Natural killer cell (primary cell): ENCODE data around the gene PIP5K1B. TPM values are rescaled to one million over a fixed set of nuclear protein-coding genes. Genes with fewer than 3 reads are reported as not detected.

Experiments
- ATAC-seq, 3 donors: fragments of 150-1000 bp in 2 of 3; fragments of 200-7000 bp in 1 of 3; cut with Tn5 transposase; 1 replicate in 1 of 3; 2 replicates in 2 of 3; pipeline ENCODE4 v1.10.0; 2021; ENCODE audit warnings: mild to moderate bottlenecking in 2 of 3, moderate library complexity in 2 of 3
- DNase-seq, 2 donors: peaks; one replicate each; pipeline versions ENCODE4 v3.0.0 to v3.0.0-alpha.2; 2013 to 2021; ENCODE audit warnings: mixed read lengths in 1 of 2
- H3K27ac ChIP-seq: one replicate; pipeline ENCODE4 v1.5.1; 2013; ENCODE audit warnings: mild to moderate bottlenecking, low read length
- H3K27me3 ChIP-seq: one replicate; pipeline ENCODE4 v1.6.1; 2013; ENCODE audit warnings: low read length; ENCODE audit not compliant: control insufficient read depth, insufficient read depth
- H3K36me3 ChIP-seq: one replicate; pipeline ENCODE4 v1.6.1; 2013; ENCODE audit warnings: low read length; ENCODE audit not compliant: control insufficient read depth, insufficient read depth
- H3K4me1 ChIP-seq: one replicate; pipeline ENCODE4 v1.6.1; 2013; ENCODE audit warnings: low read length; ENCODE audit not compliant: control insufficient read depth, insufficient read depth
- H3K4me3 ChIP-seq: one replicate; pipeline ENCODE4 v1.5.1; 2013; ENCODE audit warnings: low read length
- H3K9me3 ChIP-seq: one replicate; pipeline ENCODE4 v1.6.1; 2013; ENCODE audit warnings: low read length; ENCODE audit not compliant: control insufficient read depth, insufficient read depth
- H3K27ac Mint-ChIP-seq, 2 donors: one replicate each; pipeline ENCODE4 v1.8.0; 2022; ENCODE audit warnings: mild to moderate bottlenecking in 2 of 2, mixed read lengths in 2 of 2, moderate library complexity in 1 of 2
- H3K27me3 Mint-ChIP-seq, 2 donors: one replicate each; pipeline ENCODE4 v1.8.0; 2022; ENCODE audit warnings: low read depth in 2 of 2, mixed read lengths in 2 of 2
- H3K36me3 Mint-ChIP-seq: one replicate; pipeline ENCODE4 v1.8.0; 2022; ENCODE audit warnings: mixed read lengths
- H3K4me1 Mint-ChIP-seq, 2 donors: one replicate each; pipeline ENCODE4 v1.8.0; 2022; ENCODE audit warnings: mixed read lengths in 2 of 2
- H3K4me3 Mint-ChIP-seq: one replicate; pipeline ENCODE4 v1.8.0; 2022; ENCODE audit warnings: mild to moderate bottlenecking, moderate library complexity, mixed read lengths
- H3K9me3 Mint-ChIP-seq, 2 donors: one replicate each; pipeline ENCODE4 v1.8.0; 2022; ENCODE audit warnings: mixed read lengths in 2 of 2
- WGBS: methylation state at CpG from one replicate; pipeline ENCODE4 v1.1.7; 2013; ENCODE audit warnings: missing lambda C conversion rate; ENCODE audit not compliant: insufficient coverage; 5-methylcytosine and 5-hydroxymethylcytosine counted together
- intact Hi-C: fragments of 100-400 bp; cut with micrococcal nuclease; formaldehyde crosslinking; loops from one replicate; pipeline ENCODE4 v1.14.2; 2022
- total RNA-seq, 4 donors: library from RNA; stranded (reverse); fragments of 120-200 nt in 1 of 4; gene quantifications; one replicate each; pipeline versions ENCODE4 v1.2.3 to v1.2.4, GENCODE V29; 2013 to 2022
- TF ChIP-seq, protein P1 (sequence below): fragments of 200-600 bp; IDR thresholded peaks from one replicate; pipeline ENCODE4 v1.8.0; 2022; ENCODE audit warnings: antibody characterized with exemption

The PIP5K1B gene
- total RNA-seq, 3 donors from 2014 or later (not counting 1 experiment from before 2014, with no cell fraction given), result 0.73 to 3.4 (median 1.3) TPM

DNA sequence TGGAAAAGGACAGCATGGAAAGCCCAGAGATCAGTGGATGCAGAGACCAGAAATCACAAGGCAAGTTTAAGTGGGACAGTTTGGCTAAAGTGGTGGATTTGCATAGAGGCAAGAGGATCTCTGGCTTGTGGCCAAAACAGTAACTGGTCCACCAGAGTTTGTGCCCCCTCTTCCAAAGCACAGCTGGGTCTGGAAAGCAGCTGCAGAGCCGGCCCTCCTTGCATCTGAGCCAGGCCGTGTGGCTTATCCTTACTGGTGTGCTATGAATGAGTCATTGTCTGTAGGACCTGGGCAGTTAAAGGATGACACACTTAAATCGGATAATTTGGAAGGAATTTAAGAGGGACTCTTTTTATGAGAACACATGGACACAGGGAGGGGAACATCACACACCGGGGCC lies 146.6 kb downstream of the PIP5K1B start:
- Histone ChIP-seq H3K27ac (no peak overlapping the region), H3K4me3 (no peak overlapping the region), H3K9me3 (no peaks in the 10 kb centered on the region), H3K36me3 (no peaks in the 10 kb centered on the region), H3K27me3 (no peaks in the 10 kb centered on the region), H3K4me1 (no peaks in the 10 kb centered on the region)
- H3K4me3 Mint-ChIP-seq, result no peak overlapping the region
- H3K9me3 Mint-ChIP-seq, result no peaks in the 10 kb centered on the region
- H3K27me3 Mint-ChIP-seq, result peaks cover 7 to 12% of the 10 kb centered on the region in 2 donors
- H3K4me1 Mint-ChIP-seq, result no peaks in the 10 kb centered on the region
- H3K27ac Mint-ChIP-seq, result no peak overlapping the region
- ATAC-seq (no peak), DNase-seq (no peak)
- no peaks in the 10 kb centered on the region for H3K36me3 Mint-ChIP-seq
- 95% methylated on average over 4 of the region's 4 CpGs for WGBS
- intact Hi-C loops, result no loop called here
- TF ChIP-seq, protein P1, sequence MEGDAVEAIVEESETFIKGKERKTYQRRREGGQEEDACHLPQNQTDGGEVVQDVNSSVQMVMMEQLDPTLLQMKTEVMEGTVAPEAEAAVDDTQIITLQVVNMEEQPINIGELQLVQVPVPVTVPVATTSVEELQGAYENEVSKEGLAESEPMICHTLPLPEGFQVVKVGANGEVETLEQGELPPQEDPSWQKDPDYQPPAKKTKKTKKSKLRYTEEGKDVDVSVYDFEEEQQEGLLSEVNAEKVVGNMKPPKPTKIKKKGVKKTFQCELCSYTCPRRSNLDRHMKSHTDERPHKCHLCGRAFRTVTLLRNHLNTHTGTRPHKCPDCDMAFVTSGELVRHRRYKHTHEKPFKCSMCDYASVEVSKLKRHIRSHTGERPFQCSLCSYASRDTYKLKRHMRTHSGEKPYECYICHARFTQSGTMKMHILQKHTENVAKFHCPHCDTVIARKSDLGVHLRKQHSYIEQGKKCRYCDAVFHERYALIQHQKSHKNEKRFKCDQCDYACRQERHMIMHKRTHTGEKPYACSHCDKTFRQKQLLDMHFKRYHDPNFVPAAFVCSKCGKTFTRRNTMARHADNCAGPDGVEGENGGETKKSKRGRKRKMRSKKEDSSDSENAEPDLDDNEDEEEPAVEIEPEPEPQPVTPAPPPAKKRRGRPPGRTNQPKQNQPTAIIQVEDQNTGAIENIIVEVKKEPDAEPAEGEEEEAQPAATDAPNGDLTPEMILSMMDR, result no peak

DNA sequence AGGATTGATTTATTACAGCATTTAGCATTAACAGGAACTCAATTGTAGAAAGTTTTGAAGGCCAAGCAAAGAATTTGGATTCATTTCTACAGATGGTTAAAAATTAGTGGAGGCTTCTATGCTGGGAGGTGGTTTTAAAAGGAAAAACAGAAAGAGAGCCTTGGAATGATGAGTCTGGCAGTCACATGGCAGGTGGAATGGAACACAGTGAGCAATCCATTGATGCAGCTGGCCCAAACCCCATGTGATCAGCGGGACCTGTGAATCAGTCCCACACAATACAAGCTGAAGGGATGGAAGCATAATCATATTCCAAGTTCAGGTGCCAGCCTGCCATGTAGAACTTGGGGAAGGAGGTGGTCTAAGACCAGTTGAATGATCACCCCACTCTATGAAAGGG lies 147.9 kb downstream of the PIP5K1B start:
- H3K27me3 Mint-ChIP-seq, result peaks cover 7 to 14% of the 10 kb centered on the region in 2 donors
- ATAC-seq, result no peak

DNA sequence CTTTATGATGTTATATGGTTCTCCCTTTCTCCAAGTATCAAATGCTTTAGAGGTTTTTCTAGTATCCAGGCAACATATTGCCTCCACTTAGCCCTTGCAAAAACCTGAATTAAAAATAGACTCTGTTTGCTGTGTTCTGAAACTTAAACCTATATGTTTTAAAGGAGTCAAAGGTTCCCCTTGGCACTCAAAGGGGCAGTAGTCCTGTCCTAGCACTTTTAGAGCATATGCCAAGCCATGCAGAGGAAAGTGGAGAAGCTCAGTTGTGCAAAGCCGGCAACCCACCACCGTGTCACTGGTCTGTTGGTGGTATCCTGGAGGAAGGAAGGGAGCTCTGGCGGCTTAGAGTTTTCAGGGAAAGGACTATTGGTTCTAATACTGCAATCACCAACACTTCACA lies 154.3 kb downstream of the PIP5K1B start:
- Mint-ChIP-seq H3K9me3 (no peaks in the 10 kb centered on the region), H3K4me3 (no peak overlapping the region), H3K27me3 (peaks cover 0 to 11% of the 10 kb centered on the region in 2 donors), H3K4me1 (no peaks in the 10 kb centered on the region), H3K36me3 (no peaks in the 10 kb centered on the region), H3K27ac (no peak overlapping the region)
- no peak for ATAC-seq
- Histone ChIP-seq H3K27ac (no peak overlapping the region), H3K9me3 (no peaks in the 10 kb centered on the region), H3K4me1 (no peaks in the 10 kb centered on the region), H3K36me3 (no peaks in the 10 kb centered on the region), H3K27me3 (no peaks in the 10 kb centered on the region), H3K4me3 (no peak overlapping the region)
- WGBS, result 92% methylated on average over 2 of the region's 3 CpGs
- intact Hi-C loops, result no loop called here
- DNase-seq, result no peak
- TF ChIP-seq, protein P1, result no peak

More for the DNA sequence above, 147.9 kb downstream of the PIP5K1B start:
- H3K4me3 ChIP-seq, result no peak overlapping the region
- no peak overlapping the region for H3K4me3 Mint-ChIP-seq
- TF ChIP-seq, protein P1, result no peak
- no peaks in the 10 kb centered on the region for H3K36me3 ChIP-seq
- no peak overlapping the region for H3K27ac ChIP-seq
- H3K4me1 Mint-ChIP-seq, result no peaks in the 10 kb centered on the region
- no peaks in the 10 kb centered on the region for H3K4me1 ChIP-seq
- DNase-seq, result no peak
- no peak overlapping the region for H3K27ac Mint-ChIP-seq
- no peaks in the 10 kb centered on the region for H3K27me3 ChIP-seq
- H3K36me3 Mint-ChIP-seq, result no peaks in the 10 kb centered on the region
- 100% methylated on average over 1 of the region's 1 CpG for WGBS
- H3K9me3 ChIP-seq, result no peaks in the 10 kb centered on the region
- intact Hi-C loops, result no loop called here
- H3K9me3 Mint-ChIP-seq, result no peaks in the 10 kb centered on the region

DNA sequence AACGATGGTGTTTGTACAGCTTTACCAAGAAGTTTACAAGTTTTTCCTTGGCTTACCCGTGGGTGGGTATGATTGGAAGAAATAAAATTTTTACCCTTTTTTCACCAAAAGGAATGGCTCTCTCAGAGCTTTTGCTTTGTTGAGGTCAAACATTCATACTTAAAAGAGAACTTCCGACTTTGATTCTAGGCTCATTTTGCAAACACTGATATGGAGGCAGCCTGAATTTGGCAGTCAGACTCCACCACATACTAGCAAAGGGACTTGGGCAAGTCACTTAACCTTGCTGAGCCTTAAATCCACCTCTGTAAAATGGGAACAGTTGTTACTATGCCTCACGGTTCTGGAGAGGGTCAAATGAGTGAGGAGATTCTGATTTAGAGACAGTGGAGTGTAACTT lies 155.4 kb downstream of the PIP5K1B start:
- DNase-seq (no peak), ATAC-seq (no peak)
- H3K9me3 ChIP-seq, result no peaks in the 10 kb centered on the region
- H3K36me3 ChIP-seq, result no peaks in the 10 kb centered on the region
- Mint-ChIP-seq H3K27ac (no peak overlapping the region), H3K36me3 (no peaks in the 10 kb centered on the region), H3K9me3 (no peaks in the 10 kb centered on the region), H3K4me1 (no peaks in the 10 kb centered on the region), H3K27me3 (peaks cover 0 to 7% of the 10 kb centered on the region in 2 donors), H3K4me3 (no peak overlapping the region)
- intact Hi-C loops, result no loop called here
- no peak overlapping the region for H3K27ac ChIP-seq
- no peaks in the 10 kb centered on the region for H3K4me1 ChIP-seq
- TF ChIP-seq, protein P1, result no peak
- no peak overlapping the region for H3K4me3 ChIP-seq
- no peaks in the 10 kb centered on the region for H3K27me3 ChIP-seq
- 91% methylated on average over 3 of the region's 4 CpGs for WGBS
